K562 (cell line): ENCODE results near the gene WWTR1. TPM values are rescaled to one million over a fixed set of nuclear protein-coding genes. Genes with fewer than 3 reads are reported as not detected.

ENCODE experiments used
- ATAC-seq: fragments of 200-7000 bp; cut with Tn5 transposase; 3 replicates; pipeline ENCODE4 v1.9.1; 2020; ENCODE audit warnings: moderate library complexity
- BruUV-seq: library from RNA; stranded (reverse); fragments of 400-500 nt; replicated peaks from 2 replicates; lab custom pipeline; 2021; lab: Mats Ljungman, UMichigan
- CTCF ChIA-PET: fragments of 300-600 bp; formaldehyde crosslinking; extraction: SDS; loops from one replicate; lab custom pipeline; 2021; ENCODE audit warnings: low intra/inter-chr PET ratio; lab: Yijun Ruan, JAX
- POLR2A ChIA-PET: fragments of 300-600, 350-650 bp; sonication (Branson Sonifier 250); formaldehyde crosslinking; extraction: SDS; loops from one replicate; lab custom pipeline; 2021; ENCODE audit warnings: antibody characterized with exemption, inconsistent platforms; lab: Yijun Ruan, JAX
- DNase-seq, 4 experiments: peaks; one replicate each; pipeline versions ENCODE4 v3.0.0 to v3.0.0-alpha.2; 2011 to 2018; ENCODE audit warnings: low spot score in 3 of 4, mixed read lengths in 3 of 4; ENCODE audit errors: extremely low read depth in 1 of 4
- FAIRE-seq: peaks from 2 replicates; lab custom pipeline; 2011; peaks lifted over from hg19 to GRCh38; lab: Jason Lieb, UNC
- H2AFZ ChIP-seq: 2 replicates; pipeline ENCODE4 v1.6.0; 2011; ENCODE audit warnings: low read depth, low read length, control low read depth, inconsistent platforms
- H3K27ac ChIP-seq: fragments of 200-600 bp; 3 replicates; pipeline ENCODE4 v1.8.0; 2011; ENCODE audit warnings: low read depth, mild to moderate bottlenecking, control low read depth, inconsistent platforms, low read length, moderate library complexity, mixed read lengths; ENCODE audit errors: extremely low read depth
- H3K27me3 ChIP-seq, 2 experiments: fragments of 300-600 bp in 1 of 2; 2 replicates in 1 of 2; 3 replicates in 1 of 2; pipeline versions ENCODE4 v1.6.0 to v1.8.0; 2011; ENCODE audit warnings: inconsistent platforms in 2 of 2, low read length in 2 of 2, mild to moderate bottlenecking in 1 of 2, mixed read lengths in 1 of 2, moderate library complexity in 1 of 2; ENCODE audit not compliant: control insufficient read depth in 2 of 2, insufficient read depth in 2 of 2
- H3K36me3 ChIP-seq: fragments of 300-600 bp; 3 replicates; pipeline ENCODE4 v1.8.0; 2011; ENCODE audit warnings: mild to moderate bottlenecking, low read length, inconsistent platforms; ENCODE audit not compliant: control insufficient read depth, insufficient read depth
- H3K4me1 ChIP-seq, 2 experiments: fragments of 200-600 bp in 1 of 2; replicated peaks in 1 of 2; 2 replicates in 1 of 2; 3 replicates in 1 of 2; pipeline versions ENCODE4 v1.5.1 to v1.8.0; 2011; ENCODE audit warnings: inconsistent platforms in 2 of 2, low read length in 2 of 2, mild to moderate bottlenecking in 1 of 2, mixed read lengths in 1 of 2, moderate library complexity in 1 of 2; ENCODE audit not compliant: control insufficient read depth in 2 of 2, insufficient read depth in 2 of 2
- H3K4me2 ChIP-seq: 2 replicates; pipeline ENCODE4 v1.6.1; 2011; ENCODE audit warnings: low read length, control low read depth, inconsistent platforms, mixed read lengths; ENCODE audit not compliant: insufficient read depth
- H3K4me3 ChIP-seq: fragments of 200-600 bp; sonication (generic), shearing (Covaris generic); 2 replicates; pipeline ENCODE4 v1.5.1; 2016; ENCODE audit warnings: control low read depth, inconsistent platforms
- H3K79me2 ChIP-seq: fragments of 200-600 bp; 3 replicates; pipeline ENCODE4 v1.8.0; 2011; ENCODE audit warnings: low read length, inconsistent platforms; ENCODE audit not compliant: control insufficient read depth, insufficient read depth
- H3K9ac ChIP-seq, 2 experiments: 2 replicates each; pipeline versions ENCODE4 v1.6.0 to v1.6.1; 2011; ENCODE audit warnings: low read depth in 2 of 2, low read length in 2 of 2, control low read depth in 1 of 2, inconsistent platforms in 1 of 2, mild to moderate bottlenecking in 1 of 2, mixed read lengths in 1 of 2; ENCODE audit not compliant: insufficient read depth in 1 of 2
- H3K9me1 ChIP-seq: one replicate; pipeline ENCODE4 v1.6.0; 2011; ENCODE audit warnings: inconsistent platforms, mild to moderate bottlenecking, low read length, moderate library complexity; ENCODE audit not compliant: control insufficient read depth, insufficient read depth
- H3K9me3 ChIP-seq: replicated peaks from 2 replicates; pipeline ENCODE4 v1.5.1; 2011; ENCODE audit warnings: low read depth, low read length, inconsistent platforms; ENCODE audit not compliant: control insufficient read depth, insufficient read depth
- H4K20me1 ChIP-seq: replicated peaks from 2 replicates; pipeline ENCODE4 v1.6.1; 2011; ENCODE audit warnings: low read length, inconsistent platforms, mixed read lengths; ENCODE audit not compliant: control insufficient read depth, insufficient read depth
- CHD4 ChIP-seq: fragments of 200-600 bp; sonication (generic); IDR thresholded peaks from 3 replicates; pipeline ENCODE4 v1.6.1; 2012; ENCODE audit warnings: low read depth, mild to moderate bottlenecking, mixed read lengths, low read length, inconsistent platforms; ENCODE audit not compliant: insufficient read depth, insufficient replicate concordance, poor library complexity, severe bottlenecking
- CLOCK ChIP-seq: fragments of 250-450 bp; sonication (Bioruptor Pico); IDR thresholded peaks from 2 replicates; pipeline ENCODE4 v1.4.0; 2020; ENCODE audit warnings: mild to moderate bottlenecking, moderate library complexity, borderline replicate concordance
- GABPB1 ChIP-seq: sonication (generic); formaldehyde crosslinking; IDR thresholded peaks from 2 replicates; pipeline ENCODE4 v1.8.0; 2022; ENCODE audit warnings: mild to moderate bottlenecking, missing genetic modification reagents
- MIER1 ChIP-seq: fragments of 450-650 bp; IDR thresholded peaks from 2 replicates; pipeline ENCODE4 v1.6.1; 2016; ENCODE audit warnings: antibody characterized with exemption, mild to moderate bottlenecking, low read depth
- NFATC3 ChIP-seq: fragments of 450-650 bp; IDR thresholded peaks from 2 replicates; pipeline ENCODE4 v1.6.1; 2017; ENCODE audit warnings: mild to moderate bottlenecking
- SETDB1 ChIP-seq: IDR thresholded peaks from one replicate; pipeline ENCODE4 v1.6.1; 2012; ENCODE audit warnings: low read length, control low read depth, inconsistent platforms
- ZBTB12 ChIP-seq: fragments of 250-450 bp; sonication (Bioruptor Pico); IDR thresholded peaks from 2 replicates; pipeline ENCODE4 v1.4.0; 2020
- ZBTB49 ChIP-seq: sonication (generic); formaldehyde crosslinking; IDR thresholded peaks from 2 replicates; pipeline ENCODE4 v1.8.0; 2022; ENCODE audit warnings: missing genetic modification reagents, mild to moderate bottlenecking, borderline replicate concordance
- ZNF384 ChIP-seq: IDR thresholded peaks from 2 replicates; pipeline ENCODE4 v1.6.1; 2012; ENCODE audit warnings: low read depth, low read length, improper control_type of control experiment
- ZNF395 ChIP-seq: fragments of 200-800 bp; sonication (Bioruptor generic); IDR thresholded peaks from 2 replicates; pipeline ENCODE4 v1.6.1; 2017; ENCODE audit warnings: missing genetic modification characterization, missing compliant biosample characterization
- ZNF699 ChIP-seq: fragments of 250-450 bp; sonication (Bioruptor Pico); IDR thresholded peaks from 2 replicates; pipeline ENCODE4 v1.8.0; 2021; ENCODE audit warnings: mild to moderate bottlenecking, moderate library complexity; ENCODE audit not compliant: insufficient replicate concordance
- WGBS: fragments of 100-300 bp; shearing (Covaris generic); methylation state at CpG from one replicate; pipeline ENCODE4 v1.1.6; 2016; ENCODE audit warnings: low coverage, mixed read lengths; ENCODE audit not compliant: insufficient coverage; ENCODE audit errors: missing lambda C conversion rate; 5-methylcytosine and 5-hydroxymethylcytosine counted together
- in situ Hi-C: fragments of 300-500 bp; cut with MboI; formaldehyde crosslinking; loops from 4 replicates; pipeline ENCODE4 v1.15.0; 2018; ENCODE audit warnings: inconsistent platforms, mixed read lengths
- intact Hi-C: fragments of 100-400 bp; cut with micrococcal nuclease; formaldehyde crosslinking; loops from 2 replicates; pipeline ENCODE4 v1.14.2; 2022
- polyA plus RNA-seq, 8 experiments: library from polyadenylated mRNA; depleted of rRNA in 4 of 8; stranded (reverse) in 5 of 8; unstranded in 3 of 8; fragments of >200 nt; fragmentation: Nextera tagmentation in 2 of 8; fragmentation: Illumina TruSeq in 1 of 8; extraction: Ambion mirVana in 2 of 8; extraction: Trizol in 1 of 8; gene quantifications; 2 replicates each; pipeline versions ENCODE4 v1.2.1 to v1.2.3, GENCODE V29; 2011 to 2014; ENCODE audit warnings: inconsistent platforms in 1 of 8, missing spikeins in 1 of 8
- total RNA-seq, 7 experiments: library from RNA; depleted of rRNA in 6 of 7; stranded (reverse); fragments of >200 nt in 6 of 7; fragmentation: Illumina TruSeq in 2 of 7; extraction: Trizol in 2 of 7; gene quantifications; 2 replicates each; pipeline versions ENCODE4 v1.2.1 to v1.2.3, GENCODE V29; 2011 to 2021; ENCODE audit warnings: low replicate concordance in 1 of 7

The WWTR1 gene
- total and polyA plus RNA-seq, 9 of the 15 experiments (the other 6 are each of a cell fraction or from before 2014, with no cell fraction given), result 0.04 to 1.5 (median 0.60) TPM

GRCh38 chr3:149523512-149524299 is 134.1 kb downstream of the WWTR1 start:
- Histone ChIP-seq H2AFZ (no peak overlapping the region), H3K4me3 (no peak overlapping the region), H3K27ac (no peak overlapping the region), H3K4me1 (no peaks in the 10 kb centered on the region), H3K79me2 (no peaks in the 10 kb centered on the region), H3K9me1 (no peaks in the 10 kb centered on the region), H3K9ac (no peak overlapping the region), H3K36me3 (no peaks in the 10 kb centered on the region), H4K20me1 (no peaks in the 10 kb centered on the region), H3K4me2 (no peak overlapping the region), H3K9me3 (no peaks in the 10 kb centered on the region), H3K27me3 (peaks cover 4 to 6% of the 10 kb centered on the region in 2 experiments; a peak in 1 of 5 replicates)
- ChIA-PET POLR2A (interaction anchor here (1.1 to 1.4 kb wide), 3 partner anchors 8 to 11 kb away, joined by 4 to 5 read pairs (median 4); no protein-coding TSS in a partner anchor), CTCF (no interaction called here)
- in situ Hi-C loops, result loop anchor here (5.0 kb wide), 1 partner anchor 194 kb away; no protein-coding TSS in a partner anchor
- no TSS peak for BruUV-seq
- no peak for TF ChIP-seq GABPB1 (CRISPR knock-in tag)
- TF ChIP-seq SETDB1, result no peak
- no peak for TF ChIP-seq CLOCK (CRISPR knock-in tag)
- TF ChIP-seq NFATC3, result no peak
- TF ChIP-seq ZNF699 (CRISPR knock-in tag), result no peak
- TF ChIP-seq MIER1, result no peak
- TF ChIP-seq ZBTB12 (CRISPR knock-in tag), result no peak
- TF ChIP-seq ZNF384, result no peak
- no peak for TF ChIP-seq ZNF395
- no peak for TF ChIP-seq CHD4
- no peak for TF ChIP-seq ZBTB49
- FAIRE-seq, result no peak
- no peak for ATAC-seq
- DNase-seq, result no peak
- intact Hi-C loops, result no loop called here
- WGBS, result 0% methylated on average over 11 of the region's 11 CpGs
